ENCODE results near the gene C1orf141.
"Not testable (repeated sequence)": the region's sequence is repeated elsewhere in the genome, so short reads cannot be mapped to it uniquely, and the experiment has no call there.

C1orf141 gene

GRCh38 chr1:67078291-67078690 is 56.5 kb downstream of the C1orf141 start:
- DNase-seq, result no peak

GRCh38 chr1:67077593-67077992 is 57.2 kb downstream of the C1orf141 start:
- no peak for DNase-seq

DNA sequence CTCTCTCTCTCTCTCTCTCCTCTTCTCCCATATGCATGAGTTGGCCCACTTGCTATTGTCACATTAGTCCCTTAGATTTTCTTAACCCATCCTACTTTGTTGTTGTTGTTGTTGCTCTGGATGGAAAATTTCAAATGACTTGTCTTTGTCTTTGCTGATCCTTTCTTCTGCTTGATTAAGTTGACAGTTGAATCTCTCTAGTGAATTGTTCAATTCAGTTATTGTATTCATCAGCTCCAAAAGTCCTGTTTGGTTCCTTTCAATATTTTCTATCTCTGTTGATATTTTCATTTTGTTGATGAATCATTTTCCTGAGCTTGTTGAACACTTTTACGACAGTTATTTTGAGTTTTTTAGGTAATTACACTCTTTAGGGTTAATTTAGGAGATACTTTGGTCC is 62.0 kb downstream of the C1orf141 start:
- no peak for DNase-seq

DNA sequence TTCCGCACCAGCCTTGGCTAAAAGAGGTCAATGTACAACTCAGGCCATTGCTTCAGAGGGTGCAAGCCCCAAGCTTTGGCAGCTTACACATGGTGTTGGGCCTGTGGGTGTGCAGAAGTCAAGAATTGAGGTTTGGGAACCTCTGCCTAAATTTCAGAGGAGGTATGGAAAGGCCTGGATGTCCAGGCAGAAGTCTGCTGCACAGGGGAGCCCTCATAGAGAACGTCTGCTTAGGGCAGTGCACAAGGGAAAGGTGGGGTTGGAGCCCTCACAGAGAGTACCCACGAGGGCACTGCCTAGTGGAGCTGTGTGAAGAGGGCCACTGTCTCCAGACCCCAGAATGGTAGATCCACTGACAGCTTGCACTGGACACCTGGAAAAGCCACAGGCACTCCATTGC is 67.1 kb downstream of the C1orf141 start:
- DNase-seq, result not testable (repeated sequence)

GRCh38 chr1:67062412-67062811 is 72.4 kb downstream of the C1orf141 start:
- DNase-seq, result no peak

GRCh38 chr1:67061266-67061665 is 73.5 kb downstream of the C1orf141 start:
- DNase-seq, result no peak

GRCh38 chr1:67060811-67061218 is 74.0 kb downstream of the C1orf141 start:
- DNase-seq, result no peak

DNA sequence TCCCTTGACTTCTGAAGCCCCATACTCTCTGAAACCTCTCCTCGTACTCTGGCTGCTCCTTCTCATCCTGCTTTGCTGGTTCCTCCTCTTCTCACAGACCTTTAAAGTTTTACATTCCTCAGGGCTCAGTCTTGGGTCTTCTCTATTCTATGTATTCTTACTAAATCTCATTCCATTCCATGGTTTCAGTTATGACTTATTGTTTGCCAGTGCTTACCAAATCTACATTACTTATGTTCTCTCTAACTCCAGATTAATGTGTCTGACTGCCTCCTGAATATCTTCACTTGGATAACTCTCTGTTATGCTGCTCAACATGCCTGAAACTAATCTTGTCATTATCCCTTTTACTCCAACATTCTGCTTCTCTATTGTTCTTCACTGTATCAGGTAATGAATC is 75.4 kb downstream of the C1orf141 start:
- no peak for DNase-seq

DNA sequence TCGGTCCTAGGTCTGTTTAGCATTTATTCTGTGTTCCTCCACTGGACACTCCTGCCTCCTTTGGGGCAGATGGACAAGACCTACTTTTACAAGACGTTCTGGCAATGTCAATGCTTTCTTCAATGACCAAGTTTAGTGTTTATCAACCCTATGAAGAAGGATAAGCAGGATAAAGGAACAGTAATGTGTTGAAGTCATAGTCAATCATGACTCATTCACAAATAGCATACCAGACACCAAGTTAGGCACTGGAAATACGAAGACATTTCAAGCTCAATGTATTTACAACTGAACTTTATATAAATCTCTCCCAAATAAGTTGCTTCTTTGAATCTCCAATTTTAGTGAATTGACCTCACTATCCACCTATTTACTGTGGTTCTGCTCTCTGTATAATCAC is 76.0 kb downstream of the C1orf141 start:
- no peak for DNase-seq

GRCh38 chr1:67058242-67058641 is 76.5 kb downstream of the C1orf141 start:
- DNase-seq, result no peak

- DNase-seq, result peak; percentile 61
Observed at GRCh38 chr1:67053785-67054772, 80.7 kb downstream of the C1orf141 start, which contains the start of gene SLC35D1. TSS of gene SLC35D1 (minus strand) at chr1:67054148. CDS start at chr1:67054013, 135 bp downstream.

GRCh38 chr1:67053535-67053784 is 81.3 kb downstream of the C1orf141 start:
- DNase-seq, result no peak

DNA sequence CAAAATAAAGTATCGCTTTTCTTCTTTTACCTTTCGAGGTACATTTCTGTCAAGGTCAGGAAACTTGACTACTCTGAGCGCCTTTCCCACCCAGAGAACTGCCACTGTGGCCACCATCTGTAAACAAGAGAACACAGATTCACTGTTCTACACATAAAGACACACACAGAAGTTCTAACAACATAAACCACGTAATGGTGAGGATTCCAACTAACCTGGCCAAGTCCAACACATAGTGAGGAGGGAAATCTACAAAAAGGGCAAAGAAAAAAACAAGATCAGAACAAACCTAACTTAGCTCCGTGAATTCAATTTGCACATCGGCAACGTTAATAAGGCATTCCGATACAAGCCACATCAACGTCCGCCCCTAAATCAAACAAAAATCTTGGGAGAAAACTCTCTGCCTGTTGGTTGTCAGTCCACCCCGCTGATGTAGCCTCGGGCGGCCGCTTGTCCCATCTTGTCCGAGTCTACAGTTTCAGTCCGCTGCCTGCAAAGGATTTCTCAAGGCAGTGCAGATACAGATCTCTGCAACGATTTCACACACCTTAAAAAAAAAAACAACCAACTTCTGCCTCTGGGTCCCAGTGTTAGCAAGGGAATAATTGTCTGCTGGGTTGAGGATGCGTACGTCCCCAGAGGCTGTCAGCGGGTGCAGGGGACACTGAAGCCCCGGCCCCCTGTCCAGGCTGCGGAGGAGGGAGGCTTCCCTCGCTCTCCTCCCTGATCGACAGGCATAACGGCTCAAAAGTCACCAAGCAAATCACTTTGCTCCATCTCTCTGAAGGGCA is 81.8 kb downstream of the C1orf141 start:
- DNase-seq, result no peak

- DNase-seq, result no peak
Observed at GRCh38 chr1:67051196-67051595, 83.6 kb downstream of the C1orf141 start.

GRCh38 chr1:67044631-67045270 is 90.0 kb downstream of the C1orf141 start:
- no peak for DNase-seq

DNA sequence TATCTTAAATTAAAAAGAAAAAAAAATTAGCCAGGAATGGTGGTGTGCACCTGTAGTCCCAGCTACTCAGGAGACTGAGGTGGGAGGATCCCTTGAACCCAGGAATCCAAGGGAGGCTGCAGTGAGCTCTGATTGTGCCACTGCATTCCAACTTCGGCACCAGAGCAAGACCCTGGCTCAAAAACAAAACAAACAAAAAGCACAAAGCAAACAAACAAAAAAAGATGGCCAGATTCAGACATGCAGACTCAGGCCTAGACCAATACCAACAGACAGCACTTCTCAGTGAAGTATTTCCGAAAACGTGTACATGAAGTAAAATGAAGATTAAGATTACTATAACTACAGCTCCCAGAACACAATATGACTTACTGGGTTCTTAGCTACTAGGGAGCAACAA is 91.4 kb downstream of the C1orf141 start:
- no peak for DNase-seq

Measured in NCI-H1694 (cell line).